GM12874 (cell line): ENCODE results near the gene KEAP1.

ENCODE experiments used
- TF ChIP-seq, protein P1 (sequence below): IDR thresholded peaks from 2 replicates; pipeline ENCODE4 v1.5.1; 2011; ENCODE audit warnings: low read depth, mild to moderate bottlenecking, control low read depth, low read length, moderate library complexity; ENCODE audit not compliant: insufficient read depth

The KEAP1 gene

DNA sequence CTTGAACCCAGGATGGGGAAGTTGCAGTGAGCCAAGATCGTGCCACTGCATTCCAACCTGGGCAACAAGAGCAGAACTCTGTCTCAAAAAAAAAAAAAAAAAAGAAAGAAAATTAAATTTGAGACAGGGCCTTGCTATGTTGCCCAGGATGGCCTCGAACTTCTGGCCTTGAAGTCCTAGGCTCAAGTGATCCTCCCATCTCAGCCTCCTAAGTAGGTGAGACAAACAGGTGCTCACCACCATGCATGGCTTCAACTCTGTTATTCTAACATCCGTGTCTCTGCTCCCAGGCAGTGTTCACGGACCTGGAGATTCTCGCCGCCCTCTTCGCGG, 42.5 kb downstream of the KEAP1 start:
- TF ChIP-seq, protein P1, sequence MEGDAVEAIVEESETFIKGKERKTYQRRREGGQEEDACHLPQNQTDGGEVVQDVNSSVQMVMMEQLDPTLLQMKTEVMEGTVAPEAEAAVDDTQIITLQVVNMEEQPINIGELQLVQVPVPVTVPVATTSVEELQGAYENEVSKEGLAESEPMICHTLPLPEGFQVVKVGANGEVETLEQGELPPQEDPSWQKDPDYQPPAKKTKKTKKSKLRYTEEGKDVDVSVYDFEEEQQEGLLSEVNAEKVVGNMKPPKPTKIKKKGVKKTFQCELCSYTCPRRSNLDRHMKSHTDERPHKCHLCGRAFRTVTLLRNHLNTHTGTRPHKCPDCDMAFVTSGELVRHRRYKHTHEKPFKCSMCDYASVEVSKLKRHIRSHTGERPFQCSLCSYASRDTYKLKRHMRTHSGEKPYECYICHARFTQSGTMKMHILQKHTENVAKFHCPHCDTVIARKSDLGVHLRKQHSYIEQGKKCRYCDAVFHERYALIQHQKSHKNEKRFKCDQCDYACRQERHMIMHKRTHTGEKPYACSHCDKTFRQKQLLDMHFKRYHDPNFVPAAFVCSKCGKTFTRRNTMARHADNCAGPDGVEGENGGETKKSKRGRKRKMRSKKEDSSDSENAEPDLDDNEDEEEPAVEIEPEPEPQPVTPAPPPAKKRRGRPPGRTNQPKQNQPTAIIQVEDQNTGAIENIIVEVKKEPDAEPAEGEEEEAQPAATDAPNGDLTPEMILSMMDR, result no peak

DNA sequence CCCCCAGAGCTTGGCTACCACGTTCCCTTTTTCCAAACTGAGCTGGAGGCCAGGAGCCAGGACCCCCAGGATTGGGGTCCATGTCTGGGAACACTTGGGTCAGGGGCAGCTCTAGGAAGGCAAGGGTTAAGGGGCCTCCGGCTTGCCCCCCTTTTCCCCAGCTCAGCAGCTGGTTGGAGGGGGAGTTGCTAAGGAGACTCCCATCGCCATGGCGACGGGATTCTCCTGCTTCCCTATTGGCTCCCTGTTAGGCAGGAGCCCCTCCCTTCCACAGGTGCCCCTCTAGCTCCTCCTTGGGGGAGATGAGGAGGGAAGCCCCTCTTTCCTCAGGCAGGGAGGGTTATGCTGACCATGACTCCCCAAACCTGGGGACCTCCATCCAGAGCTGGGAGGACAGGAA, 48.9 kb downstream of the KEAP1 start:
- TF ChIP-seq, protein P1, result no peak

DNA sequence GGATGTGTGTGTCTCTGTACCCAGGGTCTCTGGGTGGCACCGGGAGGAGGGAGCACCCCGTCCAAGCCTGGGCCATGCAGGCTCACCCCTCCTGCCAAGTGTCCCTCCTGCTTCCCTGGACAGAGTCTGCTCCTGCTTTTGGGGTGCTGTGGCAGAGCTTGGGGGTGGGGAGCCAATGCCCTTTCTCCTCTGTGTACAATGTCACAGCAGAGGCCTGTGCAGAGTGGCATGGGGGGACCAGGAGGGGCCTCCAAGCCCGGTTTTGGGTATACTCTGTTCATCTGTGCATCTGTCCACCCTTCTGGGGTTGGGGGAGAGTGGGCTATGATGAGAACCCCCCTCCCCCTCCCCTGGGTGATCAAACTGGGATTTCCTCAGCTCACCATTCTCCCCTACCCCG, 49.3 kb downstream of the KEAP1 start:
- TF ChIP-seq, protein P1, result no peak

DNA sequence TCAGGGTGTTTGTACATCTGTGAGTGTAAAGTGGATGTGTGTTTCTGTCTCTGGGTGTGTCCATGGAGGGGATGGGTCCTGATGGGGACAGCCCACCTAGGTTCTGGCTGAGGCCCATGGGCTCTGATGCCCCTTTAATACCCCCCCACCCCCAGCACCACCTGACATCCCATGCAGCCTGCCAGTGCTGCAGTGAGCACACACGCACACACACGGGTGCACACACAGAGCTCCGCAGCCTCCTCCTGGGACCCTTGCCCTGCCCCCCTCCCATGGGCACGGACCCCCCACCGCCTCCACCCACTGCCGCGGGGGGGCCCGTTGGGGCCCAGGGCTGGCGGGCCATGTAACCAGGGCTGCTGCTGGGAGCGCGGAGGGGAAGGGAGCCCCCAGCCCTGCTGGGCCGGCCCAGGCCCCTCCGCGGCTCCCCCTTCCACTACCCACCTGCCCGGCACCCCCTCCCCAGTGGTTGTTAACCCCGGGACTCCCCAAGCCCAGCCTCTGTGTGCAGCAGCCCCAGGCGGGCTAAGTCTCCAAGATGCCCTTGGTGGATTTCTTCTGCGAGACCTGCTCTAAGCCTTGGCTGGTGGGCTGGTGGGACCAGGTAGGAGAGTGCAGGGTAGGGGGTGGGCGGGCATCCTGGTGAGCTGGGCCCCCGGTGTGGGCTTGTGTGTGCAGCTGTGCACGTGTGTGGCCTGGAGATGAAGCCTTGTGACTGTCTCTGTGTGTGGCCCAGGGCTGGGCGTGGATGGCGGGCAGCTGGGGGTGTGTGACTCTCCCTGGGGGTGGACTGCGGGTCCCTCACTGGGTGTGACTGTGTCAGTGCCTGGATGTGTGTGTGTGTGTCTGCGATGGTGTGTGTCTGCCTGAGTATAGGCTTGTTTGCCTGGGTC, 50.2 kb downstream of the KEAP1 start:
- TF ChIP-seq, protein P1, result no peak

DNA sequence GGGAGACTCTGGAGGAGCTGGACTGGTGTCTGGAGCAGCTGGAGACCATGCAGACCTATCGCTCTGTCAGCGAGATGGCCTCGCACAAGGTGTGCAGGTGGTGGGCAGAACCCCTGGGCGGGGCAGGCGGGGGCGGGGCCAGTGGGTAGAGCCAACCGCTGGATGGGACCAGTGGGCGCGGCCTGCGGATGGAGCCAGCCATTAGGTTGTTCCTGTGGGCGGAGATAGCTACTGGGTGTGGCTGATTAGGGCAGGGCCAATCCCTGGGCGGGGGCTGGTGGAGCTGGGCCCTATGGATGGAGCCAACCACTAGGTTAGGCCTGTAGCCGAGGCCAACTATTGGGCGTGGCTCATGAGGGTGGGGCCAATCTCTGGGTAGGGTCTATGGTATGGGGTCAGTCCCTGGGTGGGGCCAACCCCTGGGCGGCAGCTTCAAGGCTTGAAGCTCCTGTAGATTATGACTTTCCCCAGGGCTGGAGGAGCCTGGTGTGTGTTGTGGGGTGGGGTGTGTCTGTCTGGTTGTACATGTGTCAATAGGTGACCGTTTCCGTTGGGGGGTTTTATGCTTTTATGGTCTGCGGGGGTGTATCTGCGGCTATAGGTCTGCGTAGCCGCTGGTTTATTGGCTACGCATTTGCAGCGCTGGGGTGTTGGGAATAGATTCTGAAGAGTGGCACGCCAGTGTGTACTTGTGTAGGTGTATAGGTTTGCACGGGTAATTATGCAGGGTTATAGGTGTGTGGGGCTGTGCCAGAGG, 52.1 kb downstream of the KEAP1 start:
- TF ChIP-seq, protein P1, result no peak

DNA sequence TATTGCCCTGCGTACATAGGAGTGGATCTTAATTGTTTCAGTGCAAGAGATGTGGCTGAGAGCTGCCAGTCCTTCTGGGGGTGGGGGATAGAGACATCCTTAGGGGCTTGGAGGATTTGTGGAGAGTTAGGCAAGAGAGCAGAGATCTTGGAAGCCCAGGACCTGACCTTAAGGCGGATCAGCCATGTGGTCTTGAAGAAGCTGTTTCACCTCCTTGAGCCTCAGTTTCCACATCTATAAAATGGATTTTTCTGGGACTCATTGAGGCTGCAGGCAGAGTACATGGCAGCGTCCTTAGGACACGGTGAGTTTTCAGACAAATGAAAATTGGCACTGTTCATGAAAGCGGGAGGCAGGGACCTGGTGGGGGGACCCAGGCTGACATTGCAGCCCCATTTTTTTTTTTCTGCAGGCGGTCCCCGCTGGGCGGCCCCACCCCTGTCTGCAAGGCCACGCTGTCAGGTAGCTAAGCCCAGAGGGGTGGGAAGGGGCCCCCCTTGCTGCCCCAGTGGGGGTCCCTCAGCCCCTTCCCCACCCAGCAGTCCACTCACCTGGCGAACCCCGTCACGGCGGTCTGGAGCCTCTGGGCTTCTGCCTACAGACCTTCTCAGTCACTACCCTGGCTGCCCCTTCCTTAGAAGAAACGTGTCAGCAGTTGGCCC, 52.8 kb downstream of the KEAP1 start:
- TF ChIP-seq, protein P1, result no peak

DNA sequence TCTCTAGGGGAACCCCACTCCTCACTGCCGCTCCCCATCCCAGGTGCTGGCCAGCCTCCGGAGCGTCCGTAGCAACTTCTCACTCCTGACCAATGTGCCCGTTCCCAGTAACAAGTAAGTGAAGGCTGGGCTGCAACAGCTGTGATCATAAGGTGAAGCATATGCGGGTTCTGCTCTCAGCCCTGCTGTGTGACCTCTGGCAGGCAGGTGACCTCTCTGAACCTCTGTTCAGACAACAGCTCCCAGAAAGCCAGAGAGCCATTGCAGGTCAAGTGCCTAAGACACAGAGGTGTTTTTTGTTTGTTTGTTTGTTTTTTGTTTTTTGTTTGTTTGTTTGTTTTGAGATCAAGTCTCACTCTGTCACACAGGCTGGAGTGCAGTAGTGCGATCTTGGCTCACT, 54.1 kb downstream of the KEAP1 start:
- TF ChIP-seq, protein P1, result no peak
